Esophagus (tissue), 2 donors: ENCODE measurements around the gene PRKRIP1. TPM values are rescaled to one million over a fixed set of nuclear protein-coding genes. Genes with fewer than 3 reads are reported as not detected.

Source experiments
- H3K27ac ChIP-seq, 2 donors: one replicate each; pipeline ENCODE4 v1.5.1; 2013; ENCODE audit warnings: low read depth in 2 of 2, mild to moderate bottlenecking in 2 of 2, inconsistent platforms in 1 of 2, low read length in 1 of 2, moderate library complexity in 1 of 2
- H3K27me3 ChIP-seq, 2 donors: one replicate each; pipeline ENCODE4 v1.6.1; 2013; ENCODE audit warnings: low read length in 2 of 2, control low read depth in 1 of 2, mild to moderate bottlenecking in 1 of 2; ENCODE audit not compliant: insufficient read depth in 2 of 2, control insufficient read depth in 1 of 2
- H3K36me3 ChIP-seq, 2 donors: one replicate each; pipeline ENCODE4 v1.6.1; 2013; ENCODE audit warnings: low read length in 1 of 2; ENCODE audit not compliant: control insufficient read depth in 2 of 2, insufficient read depth in 2 of 2
- H3K4me1 ChIP-seq, 2 donors: one replicate each; pipeline ENCODE4 v1.6.1; 2013; ENCODE audit warnings: low read length in 1 of 2; ENCODE audit not compliant: control insufficient read depth in 2 of 2, insufficient read depth in 2 of 2
- H3K4me3 ChIP-seq, 2 donors: one replicate each; pipeline ENCODE4 v1.5.1; 2013; ENCODE audit warnings: low read length in 2 of 2, mild to moderate bottlenecking in 2 of 2, low read depth in 1 of 2, moderate library complexity in 1 of 2
- H3K9me3 ChIP-seq, 2 donors: one replicate each; pipeline ENCODE4 v1.6.1; 2013; ENCODE audit warnings: mild to moderate bottlenecking in 2 of 2, low read depth in 1 of 2, low read length in 1 of 2, moderate library complexity in 1 of 2; ENCODE audit not compliant: control insufficient read depth in 2 of 2, insufficient read depth in 1 of 2
- WGBS, 2 donors: extraction: QIAGEN DNeasy Blood & Tissue Kit; methylation state at CpG; one replicate each; pipeline ENCODE4 v1.1.7; 2013; 5-methylcytosine and 5-hydroxymethylcytosine counted together
- polyA plus RNA-seq, 2 donors: library from polyadenylated mRNA; stranded (reverse); fragments of 200-250 nt; gene quantifications; one replicate each; pipeline ENCODE4 v1.2.3, GENCODE V29; 2013
- donor health status: healthy with polysubstance abuse.
- donor health status: Bipolar disorder and iron deficiency.

PRKRIP1 gene
- polyA plus RNA-seq, 2 donors: 15.9 to 21.1 TPM

- 11 to 12% methylated on average over 24 of the region's 24 CpGs for WGBS, 2 donors
- H3K27ac ChIP-seq: peak overlapping the region in 1 of 2 donors; percentile 47
- H3K4me3 ChIP-seq: peak overlapping the region; percentile 84 to 93
- H3K9me3 ChIP-seq: no peaks in the 10 kb centered on the region
- peaks cover 5 to 8% of the 10 kb centered on the region in 2 donors for H3K4me1 ChIP-seq
- H3K36me3 ChIP-seq: peaks cover 0 to 7% of the 10 kb centered on the region in 2 donors
- no peaks in the 10 kb centered on the region for H3K27me3 ChIP-seq
Measured at GRCh38 chr7:102463841-102464576, 67.8 kb downstream of the PRKRIP1 start.

DNA sequence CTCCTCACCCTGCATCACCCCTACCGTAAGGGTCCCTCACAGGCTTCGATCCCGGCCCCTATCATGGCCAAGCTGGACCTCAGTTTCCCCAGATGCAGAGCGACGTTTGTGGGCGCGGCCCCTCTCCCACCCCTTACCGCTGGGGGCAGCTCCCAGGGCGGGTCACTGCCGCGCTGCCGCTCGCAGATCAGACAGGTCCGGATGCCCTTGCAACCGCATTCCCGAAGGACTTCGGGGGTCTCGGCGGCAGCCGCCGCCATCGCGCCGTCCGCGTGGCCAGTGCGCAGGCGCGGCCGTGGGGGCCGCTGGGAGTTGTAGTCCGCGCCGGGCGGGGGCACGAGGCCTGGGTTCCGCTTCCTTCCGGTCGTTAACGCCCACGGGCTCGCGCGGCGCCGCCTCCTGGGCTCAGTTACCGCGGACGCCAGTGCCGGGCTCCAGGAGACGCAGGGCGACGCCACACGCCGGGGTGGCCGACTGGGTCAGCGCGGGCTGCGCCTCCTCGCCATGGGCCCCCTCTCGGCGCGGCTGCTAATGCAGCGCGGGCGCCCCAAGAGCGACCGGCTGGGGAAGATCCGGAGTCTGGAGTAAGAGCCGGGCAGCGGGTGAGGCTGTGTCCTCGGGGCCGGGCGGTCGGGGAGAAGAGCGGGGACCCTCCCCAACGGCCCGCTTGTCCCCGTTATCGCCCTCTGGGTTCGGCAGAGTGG, 68.6 kb downstream of the PRKRIP1 start, which contains the start of the genes ALKBH4 and LRWD1:
ALKBH4 (minus strand) TSS at position 287 of the 704 bp plus-strand sequence; CDS start at position 260, 27 bp downstream.
LRWD1 (plus strand) TSS at position 408 of the 704 bp plus-strand sequence; CDS start at position 505, 97 bp downstream.
- 0 to 1% methylated on average over 79 to 81 of the region's 81 CpGs for WGBS, 2 donors
- no peaks in the 10 kb centered on the region for H3K9me3 ChIP-seq
- peaks cover 0 to 3% of the 10 kb centered on the region in 2 donors for H3K36me3 ChIP-seq
- H3K27me3 ChIP-seq: no peaks in the 10 kb centered on the region
- peak within 1 kb of the TSS; percentile 84 to 93 for H3K4me3 ChIP-seq
- H3K27ac ChIP-seq: peak within 1 kb of the TSS; percentile 47 to 56
- peaks cover 5 to 8% of the 10 kb centered on the region in 2 donors for H3K4me1 ChIP-seq

DNA sequence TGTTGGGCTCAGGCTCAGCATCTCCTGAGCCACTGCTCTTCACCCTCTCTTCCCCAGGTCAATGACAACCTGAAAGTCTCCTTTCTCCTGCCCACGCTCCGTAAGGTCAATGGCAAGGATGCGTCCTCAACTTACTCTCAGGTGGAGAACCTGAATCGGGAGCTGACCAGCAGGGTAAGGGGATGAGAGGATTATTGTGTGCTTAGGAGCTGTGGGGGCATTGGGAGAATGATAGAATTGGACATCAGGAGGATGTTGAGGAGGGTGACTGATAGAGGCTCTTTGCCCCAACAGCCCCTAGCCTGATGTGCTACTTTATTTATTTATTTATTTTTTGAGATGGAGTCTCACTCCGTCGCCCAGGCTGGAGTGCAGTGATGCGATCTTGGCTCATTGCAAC, 69.9 kb downstream of the PRKRIP1 start:
- H3K27ac ChIP-seq: no peak overlapping the region
- no peaks in the 10 kb centered on the region for H3K9me3 ChIP-seq
- peaks cover 5 to 8% of the 10 kb centered on the region in 2 donors for H3K4me1 ChIP-seq
- H3K27me3 ChIP-seq: no peaks in the 10 kb centered on the region
- peak overlapping the region; percentile 84 to 93 for H3K4me3 ChIP-seq
- H3K36me3 ChIP-seq: peaks cover 0 to 9% of the 10 kb centered on the region in 2 donors
- WGBS, 2 donors: 91 to 96% methylated on average over 7 of the region's 7 CpGs

DNA sequence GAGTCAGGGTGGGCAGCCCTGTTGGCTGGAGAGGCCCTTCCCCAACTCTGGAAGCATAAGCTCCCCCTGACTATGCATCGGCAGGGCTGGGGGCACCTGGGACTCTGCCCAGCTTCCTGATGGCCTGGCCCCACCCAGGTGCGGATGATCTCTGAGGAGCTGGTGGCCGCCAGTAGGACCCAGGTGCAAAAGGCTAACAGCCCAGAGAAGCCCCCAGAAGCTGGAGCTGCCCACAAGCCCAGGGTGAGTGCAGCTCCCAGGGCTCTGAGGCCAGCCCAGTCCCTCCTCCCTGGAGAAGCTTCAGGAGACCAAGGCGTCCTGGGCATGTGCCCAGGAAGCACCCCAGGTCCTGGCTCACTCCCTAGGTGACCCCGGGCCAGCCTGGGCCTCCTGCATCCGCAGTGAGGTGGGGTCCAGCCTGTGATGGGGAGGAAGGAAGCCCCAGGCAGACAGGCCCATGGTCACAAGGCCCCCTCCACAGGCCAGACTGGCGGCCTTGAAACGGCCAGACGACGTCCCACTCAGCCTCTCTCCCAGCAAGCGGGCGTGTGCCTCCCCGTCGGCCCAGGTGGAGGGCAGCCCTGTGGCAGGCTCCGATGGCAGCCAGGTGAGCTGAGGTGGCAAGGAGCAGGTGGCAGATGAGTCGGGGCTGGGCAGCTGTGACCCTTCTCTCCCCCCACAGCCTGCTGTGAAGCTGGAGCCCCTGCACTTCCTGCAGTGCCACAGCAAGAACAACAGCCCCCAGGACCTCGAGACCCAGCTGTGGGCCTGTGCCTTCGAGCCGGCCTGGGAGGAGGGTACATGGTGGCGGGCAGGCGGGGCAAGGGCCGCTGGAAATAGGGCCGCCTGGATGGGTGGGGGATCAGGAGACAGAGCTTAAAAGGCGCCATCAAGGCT, 71.7 kb downstream of the PRKRIP1 start:
- Histone ChIP-seq H3K4me3 (no peak overlapping the region), H3K27ac (no peak overlapping the region), H3K36me3 (peaks cover 0 to 22% of the 10 kb centered on the region in 2 donors), H3K9me3 (no peaks in the 10 kb centered on the region), H3K27me3 (no peaks in the 10 kb centered on the region), H3K4me1 (peaks cover 5 to 8% of the 10 kb centered on the region in 2 donors)
- 86 to 87% methylated on average over 24 of the region's 24 CpGs for WGBS, 2 donors

DNA sequence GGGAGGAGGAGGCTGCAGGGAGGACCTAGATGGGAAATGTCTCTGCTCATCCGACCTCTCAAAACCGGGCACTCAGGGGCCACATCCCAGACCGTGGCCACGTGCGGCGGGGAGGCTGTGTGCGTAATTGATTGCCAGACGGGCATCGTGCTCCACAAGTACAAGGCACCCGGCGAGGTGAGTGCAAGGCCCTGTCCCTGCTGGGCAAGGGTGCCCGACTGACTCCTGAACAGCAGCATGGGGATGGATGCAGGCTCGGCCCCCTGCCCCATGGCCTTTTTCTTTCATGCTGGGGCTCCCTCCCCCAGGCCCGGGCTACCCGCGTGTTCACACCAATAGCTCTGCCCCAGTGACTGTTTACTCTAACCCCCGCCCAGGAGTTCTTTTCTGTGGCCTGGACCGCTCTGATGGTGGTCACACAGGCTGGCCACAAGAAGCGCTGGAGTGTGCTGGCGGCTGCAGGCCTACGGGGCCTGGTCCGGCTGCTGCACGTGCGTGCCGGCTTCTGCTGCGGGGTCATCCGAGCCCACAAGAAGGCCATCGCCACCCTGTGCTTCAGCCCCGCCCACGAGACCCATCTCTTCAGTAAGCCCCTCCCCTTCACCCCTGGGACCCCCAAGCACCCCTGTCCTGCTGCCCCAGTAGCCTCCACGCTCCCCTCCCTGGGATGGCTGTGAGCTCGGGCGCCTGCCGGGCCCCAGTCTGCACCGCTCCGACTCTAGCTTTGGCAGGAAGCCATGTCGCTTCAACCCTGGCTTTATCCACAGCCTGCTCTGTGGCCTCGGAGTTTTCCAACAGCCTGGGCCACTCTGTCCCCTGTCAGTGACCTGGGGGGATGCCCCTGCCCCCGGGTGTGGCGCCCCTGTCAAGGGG, 72.6 kb downstream of the PRKRIP1 start:
- Histone ChIP-seq H3K4me3 (no peak overlapping the region), H3K27ac (no peak overlapping the region), H3K27me3 (no peaks in the 10 kb centered on the region), H3K36me3 (peaks cover 0 to 29% of the 10 kb centered on the region in 2 donors), H3K9me3 (no peaks in the 10 kb centered on the region), H3K4me1 (peaks cover 5 to 8% of the 10 kb centered on the region in 2 donors)
- WGBS, 2 donors: 86% methylated on average over 39 to 40 of the region's 40 CpGs

- Histone ChIP-seq H3K4me3 (no peak overlapping the region), H3K27ac (no peak overlapping the region), H3K27me3 (no peaks in the 10 kb centered on the region), H3K4me1 (peaks cover 5 to 6% of the 10 kb centered on the region in 2 donors), H3K9me3 (no peaks in the 10 kb centered on the region), H3K36me3 (peaks cover 0 to 29% of the 10 kb centered on the region in 2 donors)
- 88 to 89% methylated on average over 24 of the region's 24 CpGs for whole genome bisulfite sequencing, 2 donors
Measured at GRCh38 chr7:102469351-102469971, 73.3 kb downstream of the PRKRIP1 start.

DNA sequence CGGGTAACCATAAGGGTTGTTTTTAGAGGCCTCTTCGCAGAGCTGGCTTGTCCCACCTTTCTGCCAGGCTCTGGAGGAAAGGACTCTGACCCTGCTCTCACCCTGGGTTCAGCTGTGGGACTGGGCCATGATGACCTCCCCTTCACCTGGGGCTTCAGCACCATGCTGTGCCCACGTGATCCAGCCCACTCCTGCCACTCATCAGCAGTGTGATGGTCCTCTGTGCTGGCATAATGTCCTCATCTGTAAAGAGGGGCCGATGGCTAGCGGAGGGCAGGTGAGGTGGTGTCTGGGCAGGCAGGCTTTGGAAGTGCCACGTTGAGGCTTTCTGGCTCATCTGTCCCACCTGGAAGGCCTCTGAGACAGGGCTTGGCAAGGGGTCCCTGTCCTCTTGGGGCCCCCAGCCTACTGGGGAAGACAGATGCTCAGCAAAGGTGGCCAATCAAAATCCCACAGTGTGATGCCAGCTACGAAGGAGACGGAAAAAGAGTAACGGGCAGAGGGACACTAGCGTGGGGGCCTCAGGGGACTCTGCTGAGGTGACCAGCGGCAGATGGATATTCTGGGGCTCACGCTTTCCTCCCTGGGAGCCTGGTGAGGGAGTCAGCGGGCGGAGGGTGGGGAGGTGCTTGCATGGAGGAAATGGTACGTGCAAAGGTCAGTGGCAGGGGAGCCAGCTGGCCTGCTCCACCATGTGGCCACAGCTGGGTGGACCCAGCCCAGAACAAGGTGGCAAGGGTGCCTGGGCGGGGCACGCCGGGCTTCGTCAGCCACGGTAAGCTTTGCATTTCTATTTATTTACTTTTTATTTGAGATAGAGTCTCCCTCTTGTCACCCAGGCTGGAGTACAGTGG, 74.0 kb downstream of the PRKRIP1 start:
- no peak overlapping the region for H3K27ac ChIP-seq
- WGBS, 2 donors: 71 to 73% methylated on average over 20 of the region's 20 CpGs
- H3K27me3 ChIP-seq: no peaks in the 10 kb centered on the region
- peaks cover 5 to 6% of the 10 kb centered on the region in 2 donors for H3K4me1 ChIP-seq
- H3K9me3 ChIP-seq: no peaks in the 10 kb centered on the region
- no peak overlapping the region for H3K4me3 ChIP-seq
- peaks cover 0 to 29% of the 10 kb centered on the region in 2 donors for H3K36me3 ChIP-seq

- Histone ChIP-seq H3K27ac (no peak overlapping the region), H3K36me3 (peaks cover 0 to 29% of the 10 kb centered on the region in 2 donors), H3K4me3 (no peak overlapping the region), H3K27me3 (no peaks in the 10 kb centered on the region), H3K4me1 (no peaks in the 10 kb centered on the region), H3K9me3 (no peaks in the 10 kb centered on the region)
- 79 to 83% methylated on average over 6 of the region's 6 CpGs for WGBS, 2 donors
Measured at GRCh38 chr7:102471791-102472125, 75.6 kb downstream of the PRKRIP1 start.
